HG03439 (cell line): Measurements from ENCODE around the gene BTNL3.

ENCODE experiments used
- ATAC-seq: cut with Tn5 transposase; IDR thresholded peaks from one replicate; pipeline ENCODE4 v1.9.1; 2021; ENCODE audit warnings: mild to moderate bottlenecking, moderate library complexity; ENCODE audit not compliant: unreplicated experiment

BTNL3 gene

GRCh38 chr5:181020688-181021087 is 32.0 kb downstream of the BTNL3 start:
- no peak for ATAC-seq

GRCh38 chr5:181024245-181025064 is 35.8 kb downstream of the BTNL3 start:
- ATAC-seq: no peak

GRCh38 chr5:181027452-181028031 is 38.9 kb downstream of the BTNL3 start:
- no peak for ATAC-seq

- no peak for ATAC-seq
These were observed 39.6 kb downstream of the BTNL3 start for GRCh38 chr5:181028032-181028819.

- no peak for ATAC-seq
These were observed 43.1 kb downstream of the BTNL3 start for GRCh38 chr5:181031716-181032115.

GRCh38 chr5:181035991-181036815 is 47.6 kb downstream of the BTNL3 start:
- ATAC-seq: no peak

GRCh38 chr5:181036816-181037364 is 48.2 kb downstream of the BTNL3 start:
- ATAC-seq: no peak

GRCh38 chr5:181037365-181037861 is 48.8 kb downstream of the BTNL3 start:
- no peak for ATAC-seq

- ATAC-seq: no peak
These were observed 50.8 kb downstream of the BTNL3 start for GRCh38 chr5:181039471-181039870.

- no peak for ATAC-seq
These were observed 51.4 kb downstream of the BTNL3 start, which contains the start of gene BTNL9 for GRCh38 chr5:181039931-181040630. BTNL9 (plus strand) TSS chr5:181040266; CDS start chr5:181045490, 5,224 bp downstream.

- no peak for ATAC-seq
These were observed 51.9 kb downstream of the BTNL3 start for GRCh38 chr5:181040631-181040945.

GRCh38 chr5:181041043-181041442 is 52.4 kb downstream of the BTNL3 start:
- ATAC-seq: no peak

GRCh38 chr5:181042036-181042713 is 53.5 kb downstream of the BTNL3 start:
- ATAC-seq: no peak

- no peak for ATAC-seq
These were observed 54.1 kb downstream of the BTNL3 start for GRCh38 chr5:181042722-181043121.

- ATAC-seq: no peak
These were observed 54.8 kb downstream of the BTNL3 start for GRCh38 chr5:181043285-181044092.

- ATAC-seq: no peak
These were observed 55.5 kb downstream of the BTNL3 start for GRCh38 chr5:181044093-181044599.

- ATAC-seq: no peak
These were observed 56.1 kb downstream of the BTNL3 start for GRCh38 chr5:181044662-181045305.

- no peak for ATAC-seq
These were observed 56.7 kb downstream of the BTNL3 start for GRCh38 chr5:181045316-181045715.
